Stimulated activated CD8-positive, alpha-beta memory T cell treated with anti-CD3 and anti-CD28 coated beads, Interleukin-7, amount 100 ng/mL, for 4 hours (primary cell): Measurements from ENCODE around the gene MBD3L2.
"Not testable (repeated sequence)": the region's sequence is repeated elsewhere in the genome, so short reads cannot be mapped to it uniquely, and the experiment has no call there.

Experiments used
- DNase-seq, 2 donors: peaks; one replicate each; pipeline ENCODE4 v3.0.0-alpha.2; 2020; ENCODE audit warnings: low read depth in 2 of 2

Gene MBD3L2

DNA sequence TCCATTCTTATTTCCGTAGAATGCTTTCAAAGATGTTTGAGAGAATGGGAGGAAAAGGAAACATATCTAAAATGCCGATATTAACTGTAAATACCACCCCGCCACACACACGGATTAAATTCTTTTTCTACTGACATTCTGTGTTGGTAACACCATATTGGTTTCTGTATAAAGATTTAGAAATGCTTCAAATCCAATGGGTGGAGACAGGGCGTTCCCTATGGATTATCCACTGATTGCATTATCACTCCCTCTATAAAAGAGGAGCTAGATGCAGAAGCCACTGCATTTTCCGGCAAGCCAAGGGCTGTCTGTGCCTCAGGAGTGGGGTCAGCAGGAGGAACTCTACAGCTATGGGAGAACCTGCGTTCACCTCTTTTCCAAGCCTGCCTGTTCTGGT lies at the start of gene MBD3L2:
TSS of gene MBD3L2 (plus strand) at position 301 of the 400 bp plus-strand sequence. CDS start at position 354, 53 bp downstream.
- not testable (repeated sequence) for DNase-seq

DNA sequence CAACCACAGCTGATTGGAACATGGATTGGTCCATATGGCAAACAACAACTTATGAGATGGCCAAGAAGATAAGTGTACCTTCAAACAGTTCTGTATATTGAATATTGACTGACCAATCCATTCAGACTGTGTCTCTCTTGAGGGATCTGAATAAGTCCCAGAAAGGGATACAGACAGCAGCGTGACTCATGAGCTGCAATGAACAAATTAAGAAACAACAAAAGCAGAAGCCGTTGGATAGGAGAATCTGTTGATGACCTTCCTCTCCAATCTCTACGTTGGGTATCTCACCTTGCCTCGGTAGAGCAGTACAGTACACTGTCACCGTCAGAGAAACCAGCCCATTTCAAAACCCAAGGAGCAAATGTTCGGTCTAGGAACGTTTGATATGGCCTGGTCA lies 49.2 kb upstream of the MBD3L2 start:
- no peak for DNase-seq

DNA sequence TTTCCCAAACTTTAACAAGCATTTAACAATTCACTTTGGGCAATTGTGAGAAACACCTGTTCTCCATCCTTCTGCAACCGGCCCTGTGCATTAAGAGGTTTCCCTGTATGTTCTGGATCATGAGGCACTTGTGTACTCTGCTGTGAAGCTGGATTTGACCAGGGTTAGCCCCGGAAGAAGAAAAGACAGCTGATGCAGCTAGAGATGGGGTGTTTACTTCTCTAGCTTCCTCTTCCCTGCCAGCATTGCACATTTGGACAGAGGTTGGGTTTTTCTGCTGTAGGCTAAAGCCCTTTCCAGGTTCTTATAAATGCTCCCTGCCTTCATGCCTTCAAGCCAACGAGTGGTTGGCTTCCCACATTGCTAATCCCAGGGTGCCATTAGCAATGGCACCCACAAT lies 48.8 kb upstream of the MBD3L2 start:
- no peak for DNase-seq

DNA sequence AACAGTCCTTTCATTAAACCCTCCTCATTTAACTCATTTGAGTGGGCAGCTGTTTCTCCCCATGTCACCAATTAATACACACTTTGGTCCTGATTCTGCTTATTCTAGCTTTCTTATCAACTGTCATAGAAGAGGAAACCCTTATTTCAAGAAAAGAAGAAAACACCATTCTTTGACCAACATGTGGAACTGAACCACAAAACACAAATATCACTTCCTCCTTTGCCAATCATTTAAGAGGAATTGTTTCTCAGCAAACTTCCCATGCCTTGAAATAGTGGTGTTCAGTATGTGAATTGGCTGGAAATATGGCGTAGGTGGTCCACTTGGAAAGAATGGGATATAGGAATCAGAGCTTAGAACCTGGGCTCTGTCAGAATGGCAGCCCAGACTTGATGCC lies 48.3 kb upstream of the MBD3L2 start:
- DNase-seq: no peak

DNA sequence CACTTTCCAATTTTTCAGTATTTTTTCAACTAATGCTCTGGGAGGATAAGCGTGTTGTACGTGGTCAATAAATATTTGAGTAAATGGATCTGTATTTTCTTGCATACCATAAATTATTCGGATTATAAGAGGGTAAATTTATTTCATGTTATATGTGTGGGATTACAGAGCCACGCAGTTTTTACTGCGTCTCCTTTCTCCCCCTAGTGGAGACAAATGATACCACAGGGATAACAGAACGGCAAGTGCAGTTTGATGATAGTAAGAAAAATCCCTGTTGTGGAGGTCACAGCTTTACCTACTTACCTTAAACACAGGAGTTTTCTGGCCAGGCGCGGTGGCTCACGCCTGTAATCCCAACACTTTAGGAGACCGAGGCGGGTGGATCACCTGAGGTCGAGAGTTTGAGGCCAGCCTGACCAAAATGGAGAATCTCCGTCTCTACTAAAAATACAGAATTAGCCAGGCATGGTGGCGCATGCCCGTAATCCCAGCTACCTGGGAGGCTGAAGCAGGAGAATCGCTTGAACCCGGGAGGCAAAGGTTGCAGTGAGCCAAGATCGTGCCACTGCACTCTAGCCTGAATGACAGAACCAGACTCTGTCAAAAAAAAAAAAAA lies 44.7 kb upstream of the MBD3L2 start:
- no peak for DNase-seq

DNA sequence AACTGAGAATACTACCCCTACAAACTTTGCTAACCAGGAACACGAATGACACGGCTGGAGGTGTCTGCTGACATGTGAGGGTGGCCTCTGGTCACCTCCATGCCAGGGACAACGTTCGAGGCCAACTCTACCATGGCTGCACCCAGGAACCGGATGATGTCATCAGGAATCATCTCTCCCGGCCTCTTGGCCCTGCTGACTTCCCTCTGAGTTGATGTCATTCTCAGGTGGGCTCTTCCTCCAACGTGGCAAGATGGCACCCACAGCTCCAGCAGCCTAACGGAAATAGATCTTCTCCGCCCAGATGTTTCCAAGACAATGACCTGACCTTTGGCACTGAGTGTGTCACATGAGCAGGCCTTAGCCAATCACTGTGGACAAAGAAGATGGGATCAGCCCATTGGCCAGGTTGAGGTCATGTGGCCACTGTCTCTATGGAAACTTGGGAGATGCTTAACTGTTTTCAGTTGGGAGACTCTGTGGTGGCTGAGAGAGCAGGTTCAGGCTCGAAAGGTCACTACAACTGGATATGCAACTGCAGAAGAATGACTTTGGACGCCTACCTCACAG lies 42.9 kb upstream of the MBD3L2 start:
- no peak for DNase-seq

DNA sequence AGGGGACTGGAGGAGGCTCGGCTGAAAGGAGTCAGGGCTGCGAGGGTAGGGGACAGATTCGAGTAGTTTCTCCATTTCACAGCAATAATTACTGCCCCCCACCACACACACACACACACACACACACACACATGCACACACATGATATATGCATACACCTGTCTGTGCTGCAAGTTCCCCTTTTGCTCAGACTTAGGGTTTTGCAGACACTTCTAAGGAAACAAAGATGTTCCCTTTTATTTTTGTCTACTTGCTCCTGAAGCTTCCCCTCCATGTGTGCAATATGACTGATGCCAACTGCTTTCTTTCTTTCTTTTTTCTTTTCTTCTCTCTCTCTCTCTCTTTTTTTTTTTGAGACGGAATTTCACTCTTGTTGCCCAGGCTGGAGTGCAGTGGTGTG lies 41.3 kb upstream of the MBD3L2 start:
- DNase-seq: no peak

DNA sequence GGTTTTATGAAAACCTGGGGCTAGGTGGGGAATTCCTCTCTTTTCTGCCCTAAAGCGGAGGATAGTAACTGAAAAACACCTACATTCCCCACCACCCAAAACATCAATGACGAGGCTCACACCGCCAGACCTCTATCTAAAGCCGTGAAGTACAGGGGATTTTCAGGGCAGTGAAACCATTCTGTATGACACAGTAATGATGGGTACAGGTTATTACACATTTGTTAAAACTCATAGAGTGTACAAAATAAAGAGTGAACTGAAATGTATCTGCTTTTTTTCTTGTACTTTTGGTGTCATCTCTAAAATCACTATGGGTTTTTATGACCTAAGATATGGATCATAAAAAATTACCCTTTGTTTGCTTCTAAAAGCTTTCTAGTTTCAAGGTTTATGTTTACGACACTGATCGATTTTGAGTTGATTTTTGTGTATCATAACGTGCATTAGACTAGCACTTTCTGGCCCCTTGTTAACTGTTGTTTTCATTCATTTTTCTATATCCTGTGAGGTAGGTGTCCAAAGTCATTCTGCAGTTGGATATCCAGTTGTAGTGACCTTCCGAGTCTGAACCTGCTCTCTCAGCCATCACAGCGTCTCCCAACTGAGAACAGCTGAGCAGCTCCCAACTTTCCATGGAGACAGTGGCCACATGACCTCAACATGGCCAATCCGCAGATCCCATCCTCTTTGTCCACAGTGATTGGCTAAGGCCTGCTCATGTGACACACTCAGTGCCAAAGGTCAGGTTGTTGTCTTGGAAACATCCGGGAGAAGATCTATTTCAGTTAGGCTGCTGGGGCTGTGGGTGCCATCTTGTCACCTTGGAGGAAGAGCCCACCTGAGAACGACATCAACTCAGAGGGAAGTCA lies 38.2 kb upstream of the MBD3L2 start:
- no peak for DNase-seq

DNA sequence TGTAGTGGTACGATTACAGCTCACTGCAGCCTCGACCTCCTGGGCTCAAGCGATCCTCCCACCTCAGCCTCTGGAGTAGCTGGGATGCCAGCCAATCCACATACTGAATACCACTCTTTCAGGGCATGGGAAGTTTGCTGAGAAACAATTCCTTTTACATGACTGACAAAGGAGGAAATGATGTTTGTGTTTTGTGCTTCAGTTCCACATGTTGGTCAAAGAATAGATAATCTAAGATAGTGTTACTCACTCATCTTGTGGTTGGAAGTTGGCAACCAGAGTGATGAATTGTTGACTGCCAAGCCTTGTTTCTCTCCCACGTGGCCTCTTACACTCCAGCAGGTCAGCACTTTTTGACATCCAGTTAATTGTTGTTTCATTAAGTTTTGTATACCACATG lies 35.4 kb upstream of the MBD3L2 start:
- DNase-seq: no peak

DNA sequence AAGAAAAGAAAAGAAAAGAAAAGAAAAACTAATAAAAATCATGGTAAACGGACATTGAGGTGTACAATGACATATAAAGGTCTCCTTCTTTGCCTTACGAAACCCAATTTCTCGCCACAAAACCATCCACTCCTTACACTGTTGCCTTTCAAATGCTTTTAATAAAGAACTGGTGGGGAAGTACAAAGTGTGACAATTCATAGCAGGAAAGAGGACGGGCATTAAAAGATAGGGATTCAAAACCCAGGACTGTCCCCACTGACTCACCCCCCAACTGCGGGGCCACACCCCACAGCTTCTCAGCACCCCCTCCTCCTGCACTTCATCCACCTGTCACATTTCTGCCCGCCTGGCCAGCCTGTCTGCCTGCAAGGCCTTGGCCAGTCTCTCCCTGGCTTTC lies 30.3 kb upstream of the MBD3L2 start:
- DNase-seq: no peak

DNA sequence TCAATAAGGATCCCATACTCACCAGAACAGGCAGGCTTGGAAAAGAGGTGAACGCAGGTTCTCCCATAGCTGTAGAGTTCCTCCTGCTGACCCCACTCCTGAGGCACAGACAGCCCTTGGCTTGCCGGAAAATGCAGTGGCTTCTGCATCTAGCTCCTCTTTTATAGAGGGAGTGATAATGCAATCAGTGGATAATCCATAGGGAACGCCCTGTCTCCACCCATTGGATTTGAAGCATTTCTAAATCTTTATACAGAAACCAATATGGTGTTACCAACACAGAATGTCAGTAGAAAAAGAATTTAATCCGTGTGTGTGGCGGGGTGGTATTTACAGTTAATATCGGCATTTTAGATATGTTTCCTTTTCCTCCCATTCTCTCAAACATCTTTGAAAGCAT lies 27.8 kb upstream of the MBD3L2 start, which contains the start of gene MBD3L2B:
TSS of gene MBD3L2B (minus strand) at position 101 of the 400 bp plus-strand sequence. CDS start at position 67, 34 bp downstream.
- not testable (repeated sequence) for DNase-seq

DNA sequence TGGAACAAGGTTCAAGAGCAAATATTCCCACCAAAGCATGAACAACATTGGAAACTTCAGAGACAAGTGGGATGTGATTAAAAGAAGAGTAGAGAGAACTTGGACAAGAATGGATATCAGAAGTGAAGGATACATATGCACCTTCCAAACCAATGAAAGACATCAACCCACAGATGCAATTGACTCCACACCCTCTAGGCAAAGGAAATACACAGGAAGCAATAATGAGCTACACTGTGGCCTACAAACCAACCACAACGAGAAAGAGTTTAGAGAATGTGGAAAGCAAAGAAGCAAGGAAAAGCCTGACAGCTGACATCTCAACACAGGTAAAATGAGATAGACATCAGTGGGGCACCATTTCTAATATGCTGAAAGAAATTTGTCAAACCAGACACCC lies 20.3 kb upstream of the MBD3L2 start:
- DNase-seq: not testable (repeated sequence)

DNA sequence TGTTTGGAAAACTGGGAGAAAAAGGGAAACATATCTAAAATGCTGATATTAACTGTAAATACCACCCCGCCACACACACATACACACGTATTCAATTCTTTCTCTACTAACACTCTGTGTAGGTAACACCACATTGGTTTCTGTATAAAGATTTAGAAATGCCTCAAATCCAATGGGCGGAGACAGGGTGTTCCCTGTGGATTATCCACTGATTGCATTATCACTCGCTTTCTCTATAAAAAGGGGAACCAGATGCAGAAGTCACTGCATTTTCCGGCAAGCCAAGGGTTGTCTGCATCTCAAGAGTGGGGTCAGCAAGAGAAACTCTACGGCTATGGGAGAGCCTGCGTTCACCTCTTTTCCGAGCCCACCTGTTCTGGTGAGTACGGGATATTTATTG lies 18.8 kb upstream of the MBD3L2 start, which contains the start of gene MBD3L5:
TSS of gene MBD3L5 (plus strand) at position 301 of the 400 bp plus-strand sequence. CDS start at position 335, 34 bp downstream.
- not testable (repeated sequence) for DNase-seq

DNA sequence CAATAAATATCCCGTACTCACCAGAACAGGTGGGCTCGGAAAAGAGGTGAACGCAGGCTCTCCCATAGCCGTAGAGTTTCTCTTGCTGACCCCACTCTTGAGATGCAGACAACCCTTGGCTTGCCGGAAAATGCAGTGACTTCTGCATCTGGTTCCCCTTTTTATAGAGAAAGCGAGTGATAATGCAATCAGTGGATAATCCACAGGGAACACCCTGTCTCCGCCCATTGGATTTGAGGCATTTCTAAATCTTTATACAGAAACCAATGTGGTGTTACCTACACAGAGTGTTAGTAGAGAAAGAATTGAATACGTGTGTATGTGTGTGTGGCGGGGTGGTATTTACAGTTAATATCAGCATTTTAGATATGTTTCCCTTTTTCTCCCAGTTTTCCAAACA lies 9.0 kb upstream of the MBD3L2 start, which contains the start of gene MBD3L4:
TSS of gene MBD3L4 (minus strand) at position 101 of the 400 bp plus-strand sequence. CDS start at position 66, 35 bp downstream.
- not testable (repeated sequence) for DNase-seq

DNA sequence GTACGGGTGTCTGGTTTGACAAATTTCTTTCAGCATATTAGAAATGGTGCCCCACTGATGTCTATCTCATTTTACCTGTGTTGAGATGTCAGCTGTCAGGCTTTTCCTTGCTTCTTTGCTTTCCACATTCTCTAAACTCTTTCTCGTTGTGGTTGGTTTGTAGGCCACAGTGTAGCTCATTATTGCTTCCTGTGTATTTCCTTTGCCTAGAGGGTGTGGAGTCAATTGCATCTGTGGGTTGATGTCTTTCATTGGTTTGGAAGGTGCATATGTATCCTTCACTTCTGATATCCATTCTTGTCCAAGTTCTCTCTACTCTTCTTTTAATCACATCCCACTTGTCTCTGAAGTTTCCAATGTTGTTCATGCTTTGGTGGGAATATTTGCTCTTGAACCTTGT lies 7.6 kb upstream of the MBD3L2 start:
- not testable (repeated sequence) for DNase-seq

DNA sequence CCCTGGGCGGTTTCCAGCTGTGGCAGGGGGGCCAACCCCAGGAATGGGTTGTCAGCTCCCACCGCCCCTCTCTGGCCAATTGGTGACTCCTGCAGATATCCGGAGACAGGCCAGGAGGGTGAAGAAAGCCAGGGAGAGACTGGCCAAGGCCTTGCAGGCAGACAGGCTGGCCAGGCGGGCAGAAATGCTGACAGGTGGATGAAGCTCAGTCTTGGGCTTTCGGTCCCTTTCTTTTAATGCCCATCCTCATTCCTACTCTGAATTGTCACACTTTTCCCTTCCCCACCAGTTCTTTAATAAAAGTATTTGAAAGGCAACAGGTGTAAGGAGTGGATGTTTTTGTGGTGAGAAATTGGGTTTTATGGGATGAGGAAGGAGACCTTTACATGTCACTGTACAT lies 2.3 kb downstream of the MBD3L2 start:
- DNase-seq: not testable (repeated sequence)

DNA sequence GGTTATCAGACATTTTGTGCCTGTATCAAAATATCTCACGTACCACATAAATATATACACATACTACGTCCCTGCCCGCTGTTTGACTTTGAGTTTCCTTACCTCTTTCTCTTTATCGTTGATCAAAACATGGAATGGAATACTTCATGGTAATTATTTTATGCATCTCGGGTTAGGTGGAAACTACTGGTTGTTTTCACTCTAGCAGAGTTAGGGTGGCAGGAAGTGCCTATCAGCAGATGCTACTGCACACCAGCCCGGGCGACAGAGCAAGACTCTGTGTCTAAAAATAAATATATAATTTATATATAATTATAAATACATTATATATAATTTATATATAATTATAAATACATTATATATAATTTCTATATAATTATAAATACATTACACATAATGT lies 3.8 kb downstream of the MBD3L2 start:
- DNase-seq: not testable (repeated sequence)

DNA sequence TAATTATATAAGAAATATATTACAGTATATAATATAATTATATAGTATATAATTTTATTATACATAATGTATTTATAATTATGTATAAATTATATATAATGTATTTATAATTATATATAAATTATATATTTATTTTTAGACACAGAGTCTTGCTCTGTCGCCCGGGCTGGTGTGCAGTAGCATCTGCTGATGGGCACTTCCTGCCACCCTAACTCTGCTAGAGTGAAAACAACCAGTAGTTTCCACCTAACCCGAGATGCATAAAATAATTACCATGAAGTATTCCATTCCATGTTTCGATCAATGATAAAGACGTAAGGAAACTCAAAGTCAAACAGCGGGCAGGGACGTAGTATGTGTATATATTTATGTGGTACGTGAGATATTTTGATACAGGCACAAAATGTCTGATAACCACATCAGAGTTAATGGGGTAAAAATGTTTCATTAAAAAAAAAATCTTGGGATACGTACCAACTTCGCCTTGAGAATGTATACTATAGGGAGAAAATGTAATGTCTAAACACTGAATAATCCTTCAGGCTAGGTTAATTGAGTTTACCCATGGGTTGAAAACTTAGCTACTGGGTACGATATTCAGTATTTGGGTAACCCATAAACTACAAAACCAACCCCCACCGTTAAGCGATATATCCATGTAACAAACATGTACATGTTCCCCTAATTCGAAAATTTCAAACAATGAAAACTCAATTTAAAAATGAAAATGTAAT lies 5.7 kb downstream of the MBD3L2 start:
- DNase-seq: not testable (repeated sequence)

DNA sequence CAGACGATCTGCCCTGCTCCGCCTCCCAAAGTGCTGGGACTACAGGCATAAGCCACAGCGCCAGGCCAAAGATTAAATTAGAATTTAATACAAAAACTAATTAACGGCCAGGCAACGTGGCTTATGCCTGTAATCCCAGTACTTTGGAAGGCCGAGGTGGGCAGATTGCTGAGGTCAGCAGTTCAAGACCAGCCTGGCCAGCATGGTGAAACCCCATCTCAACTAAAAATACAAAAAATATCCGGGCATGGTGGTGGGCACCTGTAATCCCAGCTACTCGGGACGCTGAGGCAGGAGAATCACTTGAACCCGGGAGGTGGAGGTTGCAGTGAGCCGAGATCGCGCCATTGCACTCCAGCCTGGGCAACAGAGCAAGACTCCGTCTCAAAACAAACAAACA lies 6.6 kb downstream of the MBD3L2 start:
- DNase-seq: not testable (repeated sequence)

DNA sequence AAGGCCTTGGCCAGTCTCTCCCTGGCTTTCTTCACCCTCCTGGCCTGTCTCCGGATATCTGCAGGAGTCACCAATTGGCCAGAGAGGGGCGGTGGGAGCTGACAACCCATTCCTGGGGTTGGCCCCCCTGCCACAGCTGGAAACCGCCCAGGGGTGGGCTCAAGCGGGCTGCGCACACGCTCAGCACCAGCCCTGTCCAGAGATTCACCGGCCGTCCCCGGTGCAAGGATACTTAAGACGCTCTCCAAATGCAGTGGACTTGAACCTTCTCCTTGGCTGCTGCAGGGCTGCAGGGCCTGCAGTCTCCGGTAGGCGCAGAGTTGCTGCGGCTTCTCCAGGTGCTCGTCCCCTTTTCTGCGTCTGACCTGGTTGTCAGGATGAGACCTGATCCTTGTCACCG lies 7.2 kb downstream of the MBD3L2 start:
- DNase-seq: not testable (repeated sequence)

DNA sequence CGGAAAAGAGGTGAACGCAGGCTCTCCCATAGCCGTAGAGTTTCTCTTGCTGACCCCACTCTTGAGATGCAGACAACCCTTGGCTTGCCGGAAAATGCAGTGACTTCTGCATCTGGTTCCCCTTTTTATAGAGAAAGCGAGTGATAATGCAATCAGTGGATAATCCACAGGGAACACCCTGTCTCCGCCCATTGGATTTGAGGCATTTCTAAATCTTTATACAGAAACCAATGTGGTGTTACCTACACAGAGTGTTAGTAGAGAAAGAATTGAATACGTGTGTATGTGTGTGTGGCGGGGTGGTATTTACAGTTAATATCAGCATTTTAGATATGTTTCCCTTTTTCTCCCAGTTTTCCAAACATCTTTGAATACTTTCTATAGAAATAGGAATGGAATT lies 9.5 kb downstream of the MBD3L2 start, which contains the start of gene MBD3L3:
TSS of gene MBD3L3 (minus strand) at position 101 of the 400 bp plus-strand sequence. CDS start at position 30, 71 bp downstream.
- DNase-seq: not testable (repeated sequence)
